Embryonic facial prominence (tissue), 1 donor: Measurements from ENCODE around the gene MCRIP2.

Source experiments
- DNase-seq: peaks from one replicate; pipeline ENCODE4 v3.0.0-alpha.2; 2016; ENCODE audit errors: extremely low spot score

MCRIP2 gene

GRCh38 chr16:669666-670065 is 28.0 kb downstream of the MCRIP2 start:
- no peak for DNase-seq

DNA sequence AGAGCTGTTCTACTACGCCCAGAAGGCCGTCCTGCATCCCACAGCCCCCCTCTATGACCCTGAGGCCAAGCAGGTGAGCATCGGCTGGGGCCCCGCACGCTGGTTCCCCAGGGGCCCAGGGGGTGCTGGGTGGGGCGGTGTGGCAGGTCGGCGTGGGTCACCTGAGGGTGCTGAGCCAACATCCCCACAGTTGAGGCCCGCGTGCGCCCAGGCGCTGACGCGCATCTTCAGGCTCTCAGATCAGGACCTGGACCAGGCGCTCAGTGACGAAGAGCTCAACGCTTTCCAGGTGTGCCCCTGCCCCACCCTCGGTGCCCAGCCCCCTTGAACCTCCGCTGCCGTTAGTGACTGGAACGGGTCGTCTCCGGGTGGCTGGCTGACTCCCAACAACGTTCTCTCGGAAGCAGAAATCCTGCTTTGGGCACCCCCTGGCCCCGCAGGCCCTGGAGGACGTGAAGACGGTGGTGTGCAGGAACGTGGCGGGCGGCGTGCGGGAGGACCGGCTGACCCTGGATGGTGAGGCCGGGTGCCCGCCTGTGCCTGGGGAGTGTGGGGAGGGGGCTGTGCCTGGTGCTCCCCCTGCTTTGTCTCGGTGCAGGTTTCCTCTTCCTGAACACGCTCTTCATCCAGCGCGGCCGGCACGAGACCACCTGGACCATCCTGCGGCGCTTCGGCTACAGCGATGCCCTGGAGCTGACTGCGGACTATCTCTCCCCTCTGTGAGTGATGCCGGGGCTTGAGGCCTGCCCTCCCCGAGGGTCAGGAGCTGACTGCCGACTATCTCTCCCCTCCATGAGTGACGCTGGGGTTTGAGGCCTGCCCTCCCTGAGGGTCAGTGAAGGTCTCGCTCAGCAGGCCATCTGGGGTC is 29.1 kb downstream of the MCRIP2 start:
- no peak for DNase-seq

DNA sequence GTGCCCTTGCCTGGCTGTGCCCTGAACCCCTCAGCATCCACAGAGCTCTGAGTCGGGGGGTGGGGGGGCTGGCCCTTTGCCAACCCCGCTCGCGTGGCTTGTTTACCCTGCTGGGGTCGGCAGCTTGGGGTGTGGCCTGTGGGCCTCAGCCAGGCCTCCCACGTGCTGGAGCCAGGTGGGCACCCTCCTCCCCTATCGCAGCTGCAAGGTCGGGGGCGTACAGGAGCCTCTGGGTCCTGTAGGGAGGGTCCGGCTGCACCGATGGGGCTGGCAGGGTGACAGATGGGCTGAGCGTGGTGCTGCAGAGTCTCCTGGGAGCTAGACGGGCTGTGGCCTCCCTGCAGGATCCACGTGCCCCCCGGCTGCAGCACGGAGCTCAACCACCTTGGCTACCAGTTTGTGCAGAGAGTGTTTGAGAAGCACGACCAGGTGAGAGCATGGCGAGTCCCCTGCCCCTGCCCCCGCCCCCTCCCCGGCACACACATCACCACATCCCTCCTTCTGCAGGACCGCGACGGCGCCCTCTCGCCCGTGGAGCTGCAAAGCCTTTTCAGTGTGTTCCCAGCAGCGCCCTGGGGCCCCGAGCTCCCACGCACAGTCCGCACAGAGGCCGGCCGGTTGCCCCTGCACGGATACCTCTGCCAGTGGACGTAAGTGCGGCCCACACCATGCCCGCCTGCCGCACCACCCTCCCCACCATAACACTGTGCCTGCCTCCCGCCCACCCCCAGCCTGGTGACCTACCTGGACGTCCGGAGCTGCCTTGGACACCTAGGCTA is 29.9 kb downstream of the MCRIP2 start:
- DNase-seq, result no peak

DNA sequence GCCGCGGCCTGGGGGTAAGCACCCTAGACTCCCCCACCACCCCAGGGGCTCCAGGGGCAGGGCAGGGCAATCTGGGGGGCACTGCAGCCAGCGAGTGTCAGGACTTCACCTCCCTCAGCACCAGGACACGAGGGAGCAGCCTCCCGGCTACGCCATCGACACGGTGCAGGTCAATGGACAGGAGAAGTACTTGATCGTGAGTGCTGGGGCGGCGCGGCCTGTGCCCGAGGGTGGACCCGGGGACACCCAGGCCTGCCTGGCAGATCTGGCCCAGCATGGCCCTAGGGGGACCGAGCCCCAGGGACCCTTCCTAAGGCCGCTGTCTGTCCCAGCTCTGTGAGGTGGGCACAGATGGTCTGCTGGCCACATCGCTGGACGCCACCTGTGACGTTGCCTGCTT is 30.7 kb downstream of the MCRIP2 start:
- no peak for DNase-seq

GRCh38 chr16:672851-673250 is 31.2 kb downstream of the MCRIP2 start:
- no peak for DNase-seq

DNA sequence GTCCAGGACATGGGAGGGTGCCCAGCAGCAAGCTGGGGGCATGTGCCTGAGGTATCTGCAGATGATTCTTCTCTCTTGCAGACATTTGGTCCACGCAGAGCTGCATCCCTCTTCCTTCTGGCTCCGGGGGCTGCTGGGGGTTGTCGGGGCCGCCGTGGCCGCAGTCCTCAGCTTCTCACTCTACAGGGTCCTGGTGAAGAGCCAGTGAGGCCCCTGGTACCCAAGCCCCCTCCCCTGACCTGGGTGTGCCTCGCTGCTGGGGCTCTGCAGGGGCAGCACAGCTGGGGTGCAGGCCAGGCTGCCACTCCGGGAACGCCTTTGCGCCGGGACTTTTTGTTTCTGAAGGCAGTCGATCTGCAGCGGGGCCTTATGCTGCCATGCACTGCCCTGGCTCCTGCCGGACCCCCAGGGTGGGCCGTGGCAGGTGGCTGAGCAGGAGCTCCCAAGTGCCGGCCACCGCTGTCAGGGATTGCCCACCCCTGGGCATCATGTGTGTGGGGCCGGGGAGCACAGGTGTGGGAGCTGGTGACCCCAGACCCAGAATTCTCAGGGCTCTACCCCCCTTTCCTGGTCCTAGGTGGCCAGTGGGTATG is 31.9 kb downstream of the MCRIP2 start:
- DNase-seq, result no peak

DNA sequence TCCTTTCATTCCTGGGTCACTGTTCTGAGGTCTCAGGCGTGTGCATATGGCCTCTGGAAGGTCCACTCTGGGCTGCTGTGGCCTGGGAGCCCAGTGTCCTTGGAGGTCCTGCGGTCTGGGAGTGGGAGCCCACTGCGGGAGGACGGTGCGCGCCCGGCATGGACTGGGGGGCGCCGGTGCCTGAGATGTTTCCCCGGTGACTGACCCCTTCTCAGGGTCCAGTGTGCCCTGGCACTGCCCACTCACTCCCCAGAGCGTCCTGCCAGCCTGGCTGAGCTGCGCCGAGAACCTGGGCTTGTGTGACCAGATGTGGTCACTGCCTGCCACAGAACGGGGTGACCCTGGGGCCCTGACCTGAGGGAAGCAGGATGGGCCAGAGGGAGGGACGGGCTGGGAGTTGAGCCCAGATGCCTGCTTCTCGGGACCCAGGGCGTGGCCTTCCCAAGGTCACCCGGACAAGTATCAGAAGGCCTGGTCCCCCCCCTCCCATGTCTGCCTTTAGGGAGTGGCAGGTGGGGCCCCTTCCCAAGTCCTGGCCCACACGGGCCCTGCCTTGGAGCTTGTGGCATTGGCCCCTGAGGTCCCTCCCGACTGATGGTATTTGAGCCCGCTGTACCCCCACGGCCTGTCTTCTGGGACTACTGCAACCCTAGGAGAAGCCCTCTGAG is 32.7 kb downstream of the MCRIP2 start:
- DNase-seq, result no peak

GRCh38 chr16:674968-675883 is 33.6 kb downstream of the MCRIP2 start, which contains the start of gene RHBDL1:
Gene RHBDL1 (plus strand): TSS chr16:675671. CDS start chr16:675791, 120 bp downstream.
- no peak for DNase-seq

- DNase-seq, result no peak
These were observed 34.4 kb downstream of the MCRIP2 start for GRCh38 chr16:675884-676564.

DNA sequence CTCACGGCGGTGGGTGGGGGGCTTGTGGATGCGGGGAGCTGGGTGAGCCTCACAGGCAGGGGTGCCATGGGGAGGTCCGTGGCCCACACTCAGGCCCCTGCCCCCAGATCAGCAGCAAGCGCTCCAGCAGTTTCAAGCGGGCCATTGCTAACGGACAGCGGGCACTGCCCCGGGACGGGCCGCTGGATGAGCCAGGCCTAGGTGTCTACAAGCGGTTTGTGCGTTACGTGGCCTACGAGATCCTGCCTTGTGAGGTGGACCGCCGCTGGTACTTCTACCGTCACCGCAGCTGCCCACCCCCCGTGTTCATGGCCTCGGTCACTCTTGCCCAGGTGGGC is 34.9 kb downstream of the MCRIP2 start:
- no peak for DNase-seq

DNA sequence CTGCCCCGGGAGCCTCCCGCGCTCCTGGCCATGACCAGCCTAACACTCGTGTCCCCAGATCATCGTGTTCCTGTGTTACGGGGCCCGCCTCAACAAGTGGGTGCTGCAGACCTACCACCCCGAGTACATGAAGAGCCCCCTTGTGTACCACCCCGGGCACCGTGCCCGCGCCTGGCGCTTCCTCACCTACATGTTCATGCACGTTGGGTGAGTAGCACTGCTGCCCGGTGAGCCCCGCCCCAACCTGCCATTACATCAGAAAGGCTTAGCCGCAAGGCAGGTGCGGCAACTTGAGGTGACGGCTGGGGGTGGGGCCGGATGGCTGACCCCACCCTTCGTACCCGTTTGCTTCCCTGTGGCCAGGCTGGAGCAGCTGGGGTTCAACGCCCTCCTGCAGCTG is 35.3 kb downstream of the MCRIP2 start:
- no peak for DNase-seq

- DNase-seq, result no peak
These were observed 35.9 kb downstream of the MCRIP2 start for GRCh38 chr16:677316-678190.

- no peak for DNase-seq
These were observed 36.7 kb downstream of the MCRIP2 start for GRCh38 chr16:678209-678857.

GRCh38 chr16:678858-679813 is 37.5 kb downstream of the MCRIP2 start:
- DNase-seq, result peak; percentile 48

- peak; percentile 68 for DNase-seq
These were observed 38.4 kb downstream of the MCRIP2 start, which contains the start of gene STUB1 for GRCh38 chr16:679814-680624. Gene STUB1 (plus strand): TSS chr16:680410. CDS start chr16:680526, 116 bp downstream.

DNA sequence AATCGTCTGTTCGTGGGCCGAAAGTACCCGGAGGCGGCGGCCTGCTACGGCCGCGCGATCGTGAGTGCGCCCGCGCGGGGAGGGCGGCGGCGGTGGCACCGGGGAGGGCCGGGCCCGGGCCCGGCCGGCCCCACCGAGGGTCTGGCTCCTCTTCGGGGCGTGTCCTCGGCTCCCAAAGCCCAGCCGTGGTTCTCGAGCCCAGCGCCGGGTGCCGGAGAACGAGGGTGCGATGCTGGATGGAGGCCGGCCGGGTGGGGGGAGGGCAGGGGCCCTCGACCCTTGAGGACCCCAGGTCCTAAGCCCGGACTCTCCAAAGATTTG is 39.0 kb downstream of the MCRIP2 start:
- no peak for DNase-seq
